GM06990 (cell line): ENCODE data around the gene CAPN9.
"Not testable (repeated sequence)": the region's sequence is repeated elsewhere in the genome, so short reads cannot be mapped to it uniquely, and the experiment has no call there.

Source experiments
- DNase-seq: peaks from one replicate; pipeline ENCODE4 v3.0.0-alpha.2; 2011; ENCODE audit not compliant: insufficient read length; ENCODE audit errors: extremely low read depth
- H3K27me3 ChIP-seq: replicated peaks from 2 replicates; pipeline ENCODE4 v1.6.0; 2011; ENCODE audit warnings: low read length; ENCODE audit not compliant: control insufficient read depth, insufficient read depth
- H3K36me3 ChIP-seq: 2 replicates; pipeline ENCODE4 v1.5.1; 2011; ENCODE audit warnings: low read length; ENCODE audit not compliant: control insufficient read depth, insufficient read depth
- H3K4me3 ChIP-seq: replicated peaks from 2 replicates; pipeline ENCODE4 v1.5.1; 2011; ENCODE audit warnings: low read depth, mild to moderate bottlenecking, control low read depth, low read length
- CTCF ChIP-seq: IDR thresholded peaks from 2 replicates; pipeline ENCODE4 v1.5.1; 2011; ENCODE audit warnings: low read length, control low read depth, mild to moderate bottlenecking, inconsistent platforms; ENCODE audit not compliant: insufficient read depth, poor library complexity, severe bottlenecking

Gene CAPN9

GRCh38 chr1:230713915-230714764, 33.0 kb upstream of the CAPN9 start, which contains the start of gene AGT:
Gene AGT, minus strand, starts transcription at chr1:230714122. Its CDS starts 3,299 bp downstream, at chr1:230710823.
- DNase-seq = no peak
- H3K27me3 ChIP-seq = no peaks in the 10 kb centered on the region; the same call in 1 of the 2 replicates
- no peak for TF ChIP-seq CTCF
- no peak within 1 kb of the TSS for H3K4me3 ChIP-seq
- H3K36me3 ChIP-seq = no peaks in the 10 kb centered on the region

- Histone ChIP-seq H3K27me3 (no peaks in the 10 kb centered on the region; the same call in 1 of the 2 replicates), H3K4me3 (no peak overlapping the region), H3K36me3 (no peaks in the 10 kb centered on the region)
- no peak for DNase-seq
- TF ChIP-seq CTCF = no peak
These were observed 31.7 kb upstream of the CAPN9 start for GRCh38 chr1:230715510-230715909.

GRCh38 chr1:230716453-230716852, 30.7 kb upstream of the CAPN9 start:
- DNase-seq, H3K4me3 ChIP-seq, H3K27me3 ChIP-seq, H3K36me3 ChIP-seq: not testable (repeated sequence)

GRCh38 chr1:230717251-230717650, 29.9 kb upstream of the CAPN9 start:
- Histone ChIP-seq H3K4me3 (no peak overlapping the region), H3K36me3 (no peaks in the 10 kb centered on the region), H3K27me3 (no peaks in the 10 kb centered on the region; the same call in 1 of the 2 replicates)
- DNase-seq = no peak
- no peak for TF ChIP-seq CTCF

- H3K36me3 ChIP-seq, DNase-seq, H3K27me3 ChIP-seq, H3K4me3 ChIP-seq: not testable (repeated sequence)
These were observed 25.2 kb upstream of the CAPN9 start for GRCh38 chr1:230721849-230722522.

GRCh38 chr1:230725256-230726012, 21.8 kb upstream of the CAPN9 start:
- no peaks in the 10 kb centered on the region; the same call in 1 of the 2 replicates for H3K27me3 ChIP-seq
- DNase-seq = no peak
- TF ChIP-seq CTCF = no peak

More at GRCh38 chr1:230725256-230726012, 21.8 kb upstream of the CAPN9 start:
- no peak overlapping the region for H3K4me3 ChIP-seq
- no peaks in the 10 kb centered on the region for H3K36me3 ChIP-seq
